OCI-LY1 (cell line): ENCODE results near the gene USP43.
"Not testable (repeated sequence)": the region's sequence is repeated elsewhere in the genome, so short reads cannot be mapped to it uniquely, and the experiment has no call there.

ENCODE experiments used
- H2AFZ ChIP-seq: fragments of 200-600 bp; sonication (generic), shearing (Covaris generic); 2 replicates; pipeline ENCODE4 v1.6.0; 2014; ENCODE audit warnings: antibody characterized with exemption, mild to moderate bottlenecking, low read length
- H3F3A ChIP-seq: fragments of 200-600 bp; sonication (generic), shearing (Covaris generic); 2 replicates; pipeline ENCODE4 v1.6.0; 2014; ENCODE audit warnings: mild to moderate bottlenecking, antibody characterized with exemption, low read length, moderate library complexity; ENCODE audit not compliant: insufficient read depth
- H3K27ac ChIP-seq: fragments of 200-600 bp; sonication (generic); 2 replicates; pipeline ENCODE4 v1.5.1; 2014; ENCODE audit warnings: low read length, mixed run types, mild to moderate bottlenecking, low read depth; ENCODE audit not compliant: poor library complexity, severe bottlenecking
- H3K27me3 ChIP-seq: fragments of 200-600 bp; sonication (generic); 2 replicates; pipeline ENCODE4 v1.6.0; 2014; ENCODE audit warnings: antibody characterized with exemption, mild to moderate bottlenecking, low read length, moderate library complexity; ENCODE audit not compliant: insufficient read depth
- H3K36me3 ChIP-seq: fragments of 200-600 bp; sonication (generic); 2 replicates; pipeline ENCODE4 v1.6.1; 2014; ENCODE audit warnings: mild to moderate bottlenecking, antibody characterized with exemption, low read length, moderate library complexity, mixed read lengths; ENCODE audit not compliant: insufficient read depth
- H3K4me1 ChIP-seq: fragments of 200-600 bp; sonication (generic); 2 replicates; pipeline ENCODE4 v1.5.1; 2014; ENCODE audit warnings: mild to moderate bottlenecking, low read length, moderate library complexity; ENCODE audit not compliant: insufficient read depth, severe bottlenecking
- H3K4me2 ChIP-seq: fragments of 200-600 bp; sonication (generic), shearing (Covaris generic); 2 replicates; pipeline ENCODE4 v1.6.1; 2014; ENCODE audit warnings: low read length
- H3K4me3 ChIP-seq: fragments of 200-600 bp; sonication (generic); 2 replicates; pipeline ENCODE4 v1.5.1; 2014; ENCODE audit warnings: low read length, low read depth, mild to moderate bottlenecking, mixed read lengths; ENCODE audit not compliant: poor library complexity, severe bottlenecking
- H3K79me2 ChIP-seq: fragments of 200-600 bp; shearing (Covaris generic); 2 replicates; pipeline ENCODE4 v1.6.1; 2016; ENCODE audit warnings: mixed run types, low read length, mixed read lengths; ENCODE audit not compliant: insufficient read depth
- H3K9ac ChIP-seq: fragments of 200-600 bp; sonication (generic), shearing (Covaris generic); 2 replicates; pipeline ENCODE4 v1.6.1; 2014; ENCODE audit warnings: mild to moderate bottlenecking, low read length, mixed read lengths
- H3K9me2 ChIP-seq: fragments of 200-600 bp; sonication (generic), shearing (Covaris generic); 2 replicates; pipeline ENCODE4 v1.6.1; 2014; ENCODE audit warnings: low read depth, mild to moderate bottlenecking, low read length, mixed read lengths
- H3K9me3 ChIP-seq: fragments of 200-600 bp; shearing (Covaris generic); 2 replicates; pipeline ENCODE4 v1.6.1; 2014; ENCODE audit warnings: low read length, mixed read lengths
- H4K20me1 ChIP-seq: fragments of 200-600 bp; sonication (generic), shearing (Covaris generic); 2 replicates; pipeline ENCODE4 v1.6.0; 2016; ENCODE audit warnings: mild to moderate bottlenecking, low read length; ENCODE audit not compliant: insufficient read depth
- CTCF ChIP-seq: fragments of 200-600 bp; sonication (generic), shearing (Covaris generic); IDR thresholded peaks from 2 replicates; pipeline ENCODE4 v1.5.1; 2017; ENCODE audit warnings: mild to moderate bottlenecking, antibody characterized with exemption, low read length, moderate library complexity, mixed read lengths
- EZH2 ChIP-seq: fragments of 200-600 bp; sonication (generic), shearing (Covaris generic); IDR thresholded peaks from 2 replicates; pipeline ENCODE4 v1.8.0; 2017; ENCODE audit warnings: borderline replicate concordance, mixed run types, mild to moderate bottlenecking, antibody characterized with exemption, low read length, moderate library complexity, mixed read lengths

The USP43 gene

GRCh38 chr17:9644910-9645751 lies at the start of gene USP43:
TSS of gene USP43 (plus strand) at chr17:9645517. CDS start at chr17:9645633, 116 bp downstream.
- Histone ChIP-seq H2AFZ (no peak within 1 kb of the TSS), H3K36me3 (no peaks in the 10 kb centered on the region)

GRCh38 chr17:9597638-9598037 lies 47.7 kb upstream of the USP43 start:
- not testable (repeated sequence) for H3K9ac ChIP-seq, H3K79me2 ChIP-seq, H3F3A ChIP-seq, H3K27ac ChIP-seq, H3K4me2 ChIP-seq, H2AFZ ChIP-seq, H3K36me3 ChIP-seq, H3K4me1 ChIP-seq, H3K27me3 ChIP-seq, H4K20me1 ChIP-seq, H3K9me2 ChIP-seq, H3K4me3 ChIP-seq, H3K9me3 ChIP-seq

More at GRCh38 chr17:9644910-9645751, at the start of gene USP43:
- Histone ChIP-seq H3K4me3 (peak within 1 kb of the TSS; percentile 49), H3K4me1 (no peaks in the 10 kb centered on the region), H3F3A (no peaks in the 10 kb centered on the region), H4K20me1 (no peaks in the 10 kb centered on the region), H3K27me3 (no peaks in the 10 kb centered on the region), H3K9me2 (no peaks in the 10 kb centered on the region), H3K4me2 (peak within 1 kb of the TSS; percentile 59), H3K9ac (peak within 1 kb of the TSS; percentile 21; the same call in 1 of the 2 replicates), H3K27ac (no peak within 1 kb of the TSS), H3K79me2 (no peaks in the 10 kb centered on the region), H3K9me3 (no peaks in the 10 kb centered on the region)
- no peak for TF ChIP-seq EZH2
- no peak for TF ChIP-seq CTCF

- no peak overlapping the region for H3K27ac ChIP-seq
- H4K20me1 ChIP-seq, result no peaks in the 10 kb centered on the region
- no peak overlapping the region for H2AFZ ChIP-seq
- H3K4me2 ChIP-seq, result no peak overlapping the region
- H3K9ac ChIP-seq, result no peak overlapping the region
- no peaks in the 10 kb centered on the region for H3K36me3 ChIP-seq
- H3K4me3 ChIP-seq, result no peak overlapping the region
- no peaks in the 10 kb centered on the region for H3K9me3 ChIP-seq
- no peaks in the 10 kb centered on the region for H3K27me3 ChIP-seq
- H3K4me1 ChIP-seq, result no peaks in the 10 kb centered on the region
- no peak for TF ChIP-seq EZH2
- TF ChIP-seq CTCF, result no peak
- no peaks in the 10 kb centered on the region for H3K9me2 ChIP-seq
- no peaks in the 10 kb centered on the region for H3F3A ChIP-seq
- H3K79me2 ChIP-seq, result no peaks in the 10 kb centered on the region
Observed at GRCh38 chr17:9598661-9599060, 46.7 kb upstream of the USP43 start.

- H3K4me3 ChIP-seq, H3F3A ChIP-seq, H3K4me1 ChIP-seq, H3K9me2 ChIP-seq, H3K27me3 ChIP-seq, H3K36me3 ChIP-seq, H3K4me2 ChIP-seq, H2AFZ ChIP-seq, H3K9me3 ChIP-seq, H3K9ac ChIP-seq, H4K20me1 ChIP-seq, H3K27ac ChIP-seq, H3K79me2 ChIP-seq: not testable (repeated sequence)
Observed at GRCh38 chr17:9604583-9604982, 40.7 kb upstream of the USP43 start.
